HEK293T (cell line): Measurements from ENCODE around the gene ENDOD1.

Experiments used
- CTCF ChIA-PET: fragments of 350-600 bp; formaldehyde crosslinking; extraction: SDS; loops from one replicate; lab custom pipeline; 2021; ENCODE audit warnings: antibody characterized with exemption, inconsistent platforms; lab: Yijun Ruan, JAX
- POLR2A ChIA-PET: fragments of 350-600 bp; formaldehyde crosslinking; extraction: SDS; loops from one replicate; lab custom pipeline; 2020; ENCODE audit warnings: antibody characterized with exemption, inconsistent platforms; lab: Yijun Ruan, JAX
- DNase-seq: peaks from one replicate; pipeline ENCODE4 v3.0.0; 2012; ENCODE audit warnings: mixed read lengths; ENCODE audit errors: extremely low spot score
- ARNT ChIP-seq: fragments of 450-650 bp; IDR thresholded peaks from 2 replicates; pipeline ENCODE4 v1.6.1; 2017; ENCODE audit warnings: mild to moderate bottlenecking
- BHLHE40 ChIP-seq: fragments of 450-650 bp; IDR thresholded peaks from 2 replicates; pipeline ENCODE4 v1.6.1; 2016; ENCODE audit warnings: mild to moderate bottlenecking, moderate library complexity, borderline replicate concordance
- CTBP1 ChIP-seq: fragments of 450-650 bp; IDR thresholded peaks from 2 replicates; pipeline ENCODE4 v1.6.1; 2016; ENCODE audit warnings: borderline replicate concordance
- ELF4 ChIP-seq: fragments of 450-650 bp; IDR thresholded peaks from 2 replicates; pipeline ENCODE4 v1.6.1; 2017; ENCODE audit warnings: antibody characterized with exemption
- FOXA1 ChIP-seq: fragments of 450-650 bp; IDR thresholded peaks from 2 replicates; pipeline ENCODE4 v1.6.1; 2016; ENCODE audit warnings: mild to moderate bottlenecking
- FOXK2 ChIP-seq: fragments of 450-650 bp; IDR thresholded peaks from 2 replicates; pipeline ENCODE4 v1.6.1; 2016; ENCODE audit warnings: mild to moderate bottlenecking
- FOXM1 ChIP-seq: fragments of 450-650 bp; IDR thresholded peaks from 2 replicates; pipeline ENCODE4 v1.6.1; 2017; ENCODE audit warnings: mild to moderate bottlenecking, borderline replicate concordance
- HDGF ChIP-seq: fragments of 450-650 bp; IDR thresholded peaks from 2 replicates; pipeline ENCODE4 v1.6.1; 2017; ENCODE audit warnings: antibody characterized with exemption, borderline replicate concordance
- L3MBTL2 ChIP-seq: fragments of 450-650 bp; conservative IDR thresholded peaks from 2 replicates; pipeline ENCODE4 v1.6.1; 2016; ENCODE audit warnings: mild to moderate bottlenecking
- LEF1 ChIP-seq: fragments of 450-650 bp; IDR thresholded peaks from 2 replicates; pipeline ENCODE4 v1.6.1; 2017; ENCODE audit warnings: mild to moderate bottlenecking, borderline replicate concordance
- NFRKB ChIP-seq: fragments of 450-650 bp; IDR thresholded peaks from 2 replicates; pipeline ENCODE4 v1.6.1; 2016; ENCODE audit warnings: mild to moderate bottlenecking, moderate library complexity
- PKNOX1 ChIP-seq: fragments of 450-650 bp; IDR thresholded peaks from 2 replicates; pipeline ENCODE4 v1.6.1; 2016
- SP1 ChIP-seq: fragments of 450-650 bp; IDR thresholded peaks from 2 replicates; pipeline ENCODE4 v1.6.1; 2017
- SUZ12 ChIP-seq: fragments of 450-650 bp; IDR thresholded peaks from 2 replicates; pipeline ENCODE4 v1.6.1; 2016; ENCODE audit warnings: mild to moderate bottlenecking
- TARDBP ChIP-seq: fragments of 450-650 bp; IDR thresholded peaks from 2 replicates; pipeline ENCODE4 v1.6.1; 2016
- ZNF384 ChIP-seq: fragments of 450-650 bp; IDR thresholded peaks from 2 replicates; pipeline ENCODE4 v1.6.1; 2016

Gene ENDOD1

GRCh38 chr11:95066716-95067038, 23.0 kb upstream of the ENDOD1 start, which contains the start of gene SRSF8:
Gene SRSF8 (plus strand): TSS chr11:95066919. CDS start chr11:95067227, 308 bp downstream.
- ChIA-PET POLR2A (interaction anchor here (0.6 to 4.4 kb wide), 22 partner anchors 10 to 724 kb away, joined by 3 to 35 read pairs (median 7); partner anchors contain the start of genes CEP57, CWC15, ENDOD1 and FAM76B), CTCF (interaction anchor here (0.8 to 1.3 kb wide), 7 partner anchors 10 to 90 kb away, joined by 3 to 6 read pairs (median 3); no protein-coding TSS in a partner anchor)
- DNase-seq = no peak
- TF ChIP-seq HDGF = no peak
- no peak for TF ChIP-seq CTBP1
- no peak for TF ChIP-seq ELF4
- TF ChIP-seq SUZ12 = no peak
- TF ChIP-seq ARNT = no peak
- no peak for TF ChIP-seq FOXK2
- TF ChIP-seq ZNF384 = no peak
- TF ChIP-seq NFRKB = no peak
- no peak for TF ChIP-seq L3MBTL2
- TF ChIP-seq LEF1 = no peak
- no peak for TF ChIP-seq SP1
- no peak for TF ChIP-seq FOXM1
- TF ChIP-seq FOXA1 = no peak
- TF ChIP-seq TARDBP = no peak

GRCh38 chr11:95067039-95067840, 22.4 kb upstream of the ENDOD1 start:
- CTCF ChIA-PET = interaction anchor here (0.8 to 1.3 kb wide), 11 partner anchors 9 to 90 kb away, joined by 3 to 6 read pairs (median 3); partner anchors contain the start of gene ENDOD1

GRCh38 chr11:95067841-95068219, 21.8 kb upstream of the ENDOD1 start:
- POLR2A ChIA-PET = interaction anchor here (0.7 to 4.4 kb wide), 27 partner anchors 8 to 723 kb away, joined by 3 to 35 read pairs (median 7); partner anchors contain the start of genes CEP57, CWC15, ENDOD1 and FAM76B
- TF ChIP-seq ZNF384 = no peak
- TF ChIP-seq L3MBTL2 = peak; percentile 15; the same call in 1 of the 2 replicates
- no peak for TF ChIP-seq CTBP1
- CTCF ChIA-PET = interaction anchor here (0.9 to 1.3 kb wide), 8 partner anchors 9 to 84 kb away, joined by 3 to 6 read pairs (median 3); partner anchors contain the start of gene ENDOD1
- no peak for DNase-seq

More at GRCh38 chr11:95067039-95067840, 22.4 kb upstream of the ENDOD1 start:
- peak; percentile 71 for DNase-seq
- TF ChIP-seq HDGF (no peak), L3MBTL2 (peak; percentile 69), SUZ12 (no peak)
- POLR2A ChIA-PET = interaction anchor here (0.6 to 4.4 kb wide), 32 partner anchors 8 to 724 kb away, joined by 3 to 35 read pairs (median 6); partner anchors contain the start of genes CEP57, CWC15, ENDOD1 and FAM76B

- ChIA-PET POLR2A (interaction anchor here (0.8 to 4.4 kb wide), 14 partner anchors 12 to 721 kb away, joined by 3 to 35 read pairs (median 11); partner anchors contain the start of genes CWC15, ENDOD1, FAM76B and KDM4D), CTCF (interaction anchor here (0.6 to 2.1 kb wide), 6 partner anchors 16 to 120 kb away, joined by 3 to 6 read pairs (median 3); partner anchors contain the start of gene ENDOD1)
- TF ChIP-seq ELF4 (no peak), FOXA1 (no peak), LEF1 (no peak), L3MBTL2 (peak; percentile 96), PKNOX1 (peak; percentile 95), TARDBP (no peak), BHLHE40 (no peak), FOXK2 (peak; percentile 72; the same call in 1 of the 2 replicates)
- peak; percentile 62 for DNase-seq
Measured at GRCh38 chr11:95068549-95068948, 21.1 kb upstream of the ENDOD1 start.

- ChIA-PET CTCF (interaction anchor here (0.6 to 2.1 kb wide), 6 partner anchors 15 to 693 kb away, joined by 3 to 6 read pairs (median 3); no protein-coding TSS in a partner anchor), POLR2A (interaction anchor here (1.2 to 4.4 kb wide), 2 partner anchors 20 to 719 kb away, joined by 3 to 30 read pairs; partner anchors contain the start of genes ENDOD1 and FAM76B)
- DNase-seq = no peak
- TF ChIP-seq LEF1 = no peak
- no peak for TF ChIP-seq L3MBTL2
- no peak for TF ChIP-seq FOXK2
- no peak for TF ChIP-seq ARNT
- no peak for TF ChIP-seq FOXM1
- TF ChIP-seq ZNF384 = no peak
- TF ChIP-seq SUZ12 = no peak
- TF ChIP-seq PKNOX1 = no peak
Measured at GRCh38 chr11:95070471-95070870, 19.2 kb upstream of the ENDOD1 start.

GRCh38 chr11:95072948-95073347, 16.7 kb upstream of the ENDOD1 start:
- POLR2A ChIA-PET = no interaction called here
- TF ChIP-seq FOXK2 (no peak), BHLHE40 (no peak), FOXA1 (no peak)

More at GRCh38 chr11:95072948-95073347, 16.7 kb upstream of the ENDOD1 start:
- no peak for DNase-seq
- CTCF ChIA-PET = interaction anchor here (1.7 kb wide), 1 partner anchor 79 kb away, joined by 4 read pairs; no protein-coding TSS in a partner anchor
